NCI-H2107 treated with DMSO at 0.1 percent for 48 hours (cell line): ENCODE data around the gene CPSF4.
"Not testable (repeated sequence)": the region's sequence is repeated elsewhere in the genome, so short reads cannot be mapped to it uniquely, and the experiment has no call there.

Source experiments
- DNase-seq: peaks from one replicate; lab custom pipeline; 2025; ENCODE audit not compliant: unreplicated experiment; lab: John Stamatoyannopoulos, UW

The CPSF4 gene

DNA sequence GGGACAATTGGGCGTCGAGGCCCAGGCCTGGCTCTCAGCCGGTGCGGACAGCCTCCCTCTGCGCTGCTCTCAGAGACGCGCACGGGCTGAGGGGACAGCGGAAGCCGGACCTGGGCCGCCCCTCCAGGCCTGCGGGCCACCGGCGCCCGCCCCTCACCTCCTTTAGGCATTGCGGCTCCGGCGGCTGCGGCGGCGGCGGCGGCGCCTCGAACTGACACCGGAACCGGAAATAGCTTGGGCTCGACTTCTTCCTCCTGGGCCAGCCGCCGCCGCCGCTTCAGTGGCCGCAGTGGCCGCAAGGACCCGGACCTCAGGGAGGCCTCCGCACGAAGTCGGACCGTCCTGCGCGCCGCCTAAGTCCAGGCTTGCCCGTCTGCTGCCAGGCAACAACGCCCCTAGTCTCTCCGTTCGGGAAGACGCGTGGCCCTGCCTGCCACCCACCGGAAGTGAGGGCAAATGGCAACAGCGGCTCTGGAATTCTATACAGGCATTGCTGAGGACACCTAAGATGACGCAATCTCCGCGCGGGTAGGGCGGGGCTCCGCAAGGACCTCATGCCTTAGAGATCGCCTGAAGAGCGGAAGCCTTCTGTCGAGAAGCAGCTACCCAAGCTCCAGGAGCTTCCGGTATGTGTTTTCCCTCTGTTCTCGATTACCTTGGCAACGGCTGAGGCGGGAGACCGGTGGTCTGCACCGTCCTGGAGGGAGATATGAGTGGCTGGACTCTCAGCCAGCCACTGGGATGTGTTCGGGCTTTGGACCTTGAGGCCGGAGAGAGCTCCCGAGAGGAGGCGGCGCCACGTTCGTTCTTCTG is 30.2 kb upstream of the CPSF4 start, which contains the start of the genes BUD31 and PDAP1:
Gene BUD31 (plus strand): TSS at position 591 of the 813 bp plus-strand sequence. CDS start 2,124 bp downstream, outside the sequence.
Gene PDAP1 (minus strand): TSS at position 219 of the 813 bp plus-strand sequence. CDS start 49 bp downstream, at position 170.
- DNase-seq, result peak; percentile 92

DNA sequence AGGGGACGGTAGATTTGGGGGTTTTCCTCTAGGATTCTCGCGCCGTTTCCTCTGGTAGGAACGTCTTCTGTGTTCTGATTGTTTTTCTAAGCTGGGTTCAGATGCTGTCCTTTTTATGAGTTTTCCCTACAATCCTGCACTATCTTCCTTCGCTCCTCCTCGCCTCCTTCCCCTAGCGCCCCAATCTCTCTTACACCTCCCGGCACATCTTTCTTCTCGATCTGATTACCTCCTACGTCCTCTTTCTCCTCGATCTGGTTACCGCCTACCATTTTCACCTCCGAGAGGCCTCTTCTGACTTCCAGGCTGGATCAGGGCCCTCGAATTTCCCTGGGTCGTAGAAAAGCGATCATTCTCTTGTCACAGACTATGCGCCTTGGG is 29.6 kb upstream of the CPSF4 start:
- no peak for DNase-seq

DNA sequence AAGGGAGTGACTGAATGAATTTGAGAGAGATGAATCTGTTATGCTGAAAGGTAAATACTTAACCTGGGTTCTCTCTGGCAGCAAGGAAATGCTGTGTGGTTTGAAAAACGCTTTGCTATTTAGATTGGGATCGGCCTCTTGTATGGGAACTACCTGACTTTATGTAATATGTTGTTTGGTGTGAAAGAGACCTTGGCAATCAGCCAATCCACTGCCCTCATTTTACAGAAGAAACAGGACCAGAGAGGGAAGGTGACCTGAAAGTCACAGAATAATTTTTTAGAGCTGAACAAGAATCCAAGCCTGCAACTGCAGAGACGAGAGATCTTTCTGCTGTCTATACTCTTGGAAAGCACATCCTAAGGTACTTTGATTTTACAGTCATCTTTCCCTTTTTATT is 28.9 kb upstream of the CPSF4 start:
- DNase-seq, result no peak

DNA sequence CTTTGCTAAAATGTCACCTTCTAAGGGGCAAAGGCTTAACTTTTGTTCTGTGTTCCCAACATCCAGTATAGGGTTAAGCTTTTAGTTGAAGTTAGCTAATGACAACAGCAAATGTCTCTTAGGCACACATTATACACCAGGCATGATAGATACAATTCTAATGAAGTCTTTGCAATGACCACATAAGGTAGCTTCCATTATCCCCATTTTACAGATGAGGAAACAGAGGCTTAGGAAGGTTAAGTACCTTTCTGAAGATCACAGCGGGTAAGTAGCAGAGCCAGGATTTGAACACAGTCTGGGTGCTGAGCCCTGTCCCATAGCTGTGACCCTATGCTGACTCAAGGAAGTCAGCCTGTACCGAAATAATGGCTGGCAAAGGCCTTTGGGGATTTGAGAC is 28.1 kb upstream of the CPSF4 start:
- no peak for DNase-seq

DNA sequence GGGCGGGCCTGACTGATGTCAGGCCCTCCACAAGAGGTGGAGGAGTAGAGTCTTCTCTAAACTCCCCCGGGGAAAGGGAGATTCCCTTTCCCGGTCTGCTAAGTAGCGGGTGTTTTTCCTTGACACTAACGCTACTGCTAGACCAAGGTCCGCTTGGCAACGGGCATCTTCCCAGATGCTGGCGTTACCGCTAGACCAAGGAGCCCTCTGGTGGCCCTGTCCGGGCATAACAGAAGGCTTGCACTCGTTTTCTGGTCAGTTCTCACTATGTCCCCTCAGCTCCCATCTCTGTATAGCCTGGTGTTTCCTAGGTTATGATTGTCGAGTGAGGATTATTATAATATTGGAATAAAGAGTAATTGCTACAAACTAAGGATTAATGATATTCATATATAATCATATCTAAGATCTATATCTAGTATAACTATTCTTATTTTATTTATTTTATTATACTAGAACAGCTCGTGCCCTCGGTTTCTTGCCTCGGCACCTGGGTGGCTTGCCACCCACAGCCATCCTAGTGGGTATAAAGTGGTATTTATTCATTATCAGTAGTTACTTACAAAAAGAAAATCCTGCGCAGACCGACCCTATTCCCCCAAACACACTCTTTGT is 23.1 kb upstream of the CPSF4 start:
- DNase-seq, result not testable (repeated sequence)

DNA sequence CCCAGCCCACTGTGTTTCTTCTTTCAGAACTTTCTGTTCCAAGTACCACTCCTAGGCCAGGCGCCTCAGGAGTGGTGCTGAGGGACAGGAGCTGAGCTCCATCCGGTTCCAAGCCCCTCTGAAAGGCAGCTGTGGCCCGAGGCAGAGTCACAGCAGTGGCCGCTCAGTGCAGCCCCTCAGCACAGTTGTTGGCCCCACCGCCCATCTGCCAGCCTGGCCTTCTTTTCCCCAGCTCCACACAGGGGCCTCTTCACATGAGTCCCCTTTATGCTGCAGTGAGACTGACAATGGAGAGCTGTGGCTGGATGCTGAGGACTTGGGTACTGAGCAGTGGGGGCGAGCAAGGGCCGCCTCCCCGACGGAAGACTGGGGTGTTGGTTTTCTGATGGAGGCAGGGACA is 20.5 kb upstream of the CPSF4 start:
- no peak for DNase-seq

DNA sequence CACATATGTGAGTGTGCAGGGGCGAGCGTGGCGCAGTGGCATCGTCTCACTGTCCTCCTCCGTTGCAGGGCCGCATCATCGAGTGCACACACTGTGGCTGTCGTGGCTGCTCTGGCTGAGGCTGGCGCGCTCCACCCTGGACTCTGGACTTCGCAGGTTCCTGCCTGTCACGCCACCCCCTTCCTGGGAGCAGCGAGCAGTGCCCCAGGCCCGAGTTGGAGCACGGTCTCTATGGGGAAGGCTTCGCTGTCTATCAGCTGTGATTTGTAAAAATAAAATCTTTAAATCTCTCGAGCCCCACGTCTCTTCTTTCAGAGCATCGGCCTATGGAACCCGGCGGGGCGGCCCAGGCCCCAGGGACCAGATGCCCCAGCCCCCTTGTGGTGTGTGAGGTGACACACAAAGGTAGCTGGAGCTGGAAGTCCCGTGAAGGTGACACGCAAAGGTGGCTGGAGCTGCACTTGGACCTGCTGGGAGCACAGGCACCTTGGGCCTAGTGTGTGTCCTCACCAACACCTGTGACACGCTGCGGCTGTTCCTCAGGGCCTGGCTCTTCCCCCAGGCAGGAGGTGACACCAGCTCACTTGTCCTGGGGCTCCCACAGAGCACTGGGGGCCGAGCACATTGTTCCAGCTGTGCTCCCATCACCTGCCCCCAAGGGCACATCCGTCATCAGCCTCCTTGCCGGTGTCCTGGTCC is 19.3 kb upstream of the CPSF4 start:
- DNase-seq, result no peak

DNA sequence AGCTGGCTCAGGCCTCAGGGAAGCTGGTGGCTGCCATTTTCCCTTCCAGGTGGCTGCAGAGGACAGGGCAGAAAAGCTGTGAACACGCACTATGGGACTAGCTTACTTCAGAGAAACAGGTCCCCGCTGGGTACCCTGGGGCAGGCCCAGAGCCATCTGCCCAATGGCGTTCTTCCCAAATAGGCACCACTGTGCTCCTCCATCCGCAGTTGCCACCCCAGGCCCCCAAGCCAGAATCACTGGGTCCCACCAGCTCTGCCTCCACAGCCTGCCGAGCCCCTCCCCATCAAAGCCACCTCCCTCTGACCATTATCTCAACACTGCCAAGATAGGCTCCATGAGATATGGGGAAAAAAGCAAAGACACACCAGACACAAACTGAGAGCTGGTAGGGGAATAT is 18.5 kb upstream of the CPSF4 start:
- DNase-seq, result no peak

DNA sequence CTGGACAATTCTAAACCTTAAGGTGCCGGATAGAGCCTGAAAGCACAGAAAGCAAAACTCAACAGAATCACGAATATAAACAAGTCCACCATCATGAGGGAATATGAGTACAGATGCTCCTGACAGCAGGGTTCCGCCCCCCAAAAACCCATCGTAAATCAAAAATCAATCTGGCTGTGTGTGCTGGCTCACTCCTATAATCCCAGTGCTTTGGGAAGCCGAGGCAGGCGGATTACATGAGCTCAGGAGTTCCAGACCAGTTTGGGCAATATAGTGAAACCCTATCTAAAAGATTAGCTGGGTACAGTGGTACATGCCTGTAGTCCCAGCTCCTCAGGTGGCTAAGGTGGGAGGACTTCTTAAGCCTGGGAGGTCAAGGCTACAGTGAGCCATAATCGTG is 17.8 kb upstream of the CPSF4 start:
- no peak for DNase-seq

DNA sequence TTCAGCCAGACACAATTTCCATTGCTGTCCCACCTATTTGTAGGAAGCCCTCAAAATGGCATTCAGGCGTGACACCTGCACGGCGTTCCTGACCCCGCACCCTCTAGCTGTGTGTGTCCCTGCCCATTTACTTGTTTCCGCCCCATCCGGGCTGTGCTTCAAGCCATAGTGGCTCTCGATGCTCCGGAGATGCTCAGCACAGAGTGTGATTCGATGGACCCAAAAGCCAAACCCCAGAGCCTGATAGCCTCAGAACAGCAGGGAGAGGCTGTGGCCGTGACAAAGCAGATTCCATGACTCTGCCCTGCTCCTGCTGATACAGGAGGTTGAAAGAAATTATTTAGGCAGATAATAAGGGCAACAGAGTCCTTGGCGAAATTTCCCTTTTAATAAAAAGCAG is 16.6 kb upstream of the CPSF4 start:
- DNase-seq, result peak; percentile 60

DNA sequence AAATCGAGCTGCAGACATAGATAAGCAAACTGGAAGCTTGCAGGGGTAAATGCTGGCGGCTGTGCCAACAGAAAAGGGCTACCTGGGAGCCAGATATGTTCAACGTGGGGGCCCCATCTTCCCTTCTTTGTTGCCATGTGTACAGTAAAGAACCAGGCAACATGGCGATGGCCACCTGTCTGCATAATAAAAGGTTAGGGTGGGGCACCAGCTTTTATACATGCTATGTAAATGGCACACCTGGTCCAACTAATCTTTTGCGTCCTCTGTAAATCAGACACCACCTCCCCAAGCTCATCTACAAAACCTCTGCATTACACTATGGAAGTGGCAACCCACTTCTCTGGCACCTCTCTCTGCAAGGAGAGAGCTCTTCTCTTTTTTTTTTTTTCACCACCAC is 16.1 kb upstream of the CPSF4 start:
- peak; percentile 86 for DNase-seq

DNA sequence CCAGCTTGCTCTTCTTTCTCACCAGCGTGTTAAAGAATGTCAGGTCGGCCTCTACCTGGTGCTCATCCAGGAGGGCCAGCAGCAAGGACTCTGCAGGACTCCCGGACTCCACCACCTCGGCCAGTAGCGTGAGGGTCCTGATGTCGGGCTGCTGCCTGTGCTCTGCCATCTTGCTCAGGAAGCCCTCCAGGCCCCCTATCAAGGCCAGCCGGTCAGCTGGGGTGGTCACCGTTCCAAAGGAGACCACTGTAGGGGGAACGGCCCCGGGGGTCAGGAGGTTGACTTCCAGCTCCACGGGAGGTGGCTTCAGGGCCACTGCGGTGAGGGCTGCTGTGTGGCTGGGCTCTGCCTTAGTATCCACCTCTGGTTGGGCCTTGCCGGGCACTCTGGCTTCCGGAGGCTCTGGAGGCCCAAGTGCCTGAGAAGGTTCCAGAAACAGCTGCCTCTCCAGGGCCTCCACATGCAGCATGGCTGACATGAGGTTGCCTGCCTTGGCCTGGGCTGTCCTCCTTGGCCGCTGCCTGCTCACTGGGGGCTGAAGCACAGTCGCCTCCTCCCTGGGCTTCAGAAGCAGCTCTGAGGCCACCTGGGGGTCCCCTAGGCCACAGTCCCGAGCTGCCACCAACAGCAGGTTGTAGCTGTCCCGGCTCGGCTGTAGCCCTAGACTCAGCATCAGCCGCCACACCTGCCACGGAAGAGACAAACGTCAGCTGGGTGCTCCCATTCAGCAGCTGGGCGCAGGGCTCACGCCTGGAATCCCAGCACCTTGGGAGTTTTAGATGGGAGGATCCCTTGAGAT is 13.6 kb upstream of the CPSF4 start:
- DNase-seq, result no peak

DNA sequence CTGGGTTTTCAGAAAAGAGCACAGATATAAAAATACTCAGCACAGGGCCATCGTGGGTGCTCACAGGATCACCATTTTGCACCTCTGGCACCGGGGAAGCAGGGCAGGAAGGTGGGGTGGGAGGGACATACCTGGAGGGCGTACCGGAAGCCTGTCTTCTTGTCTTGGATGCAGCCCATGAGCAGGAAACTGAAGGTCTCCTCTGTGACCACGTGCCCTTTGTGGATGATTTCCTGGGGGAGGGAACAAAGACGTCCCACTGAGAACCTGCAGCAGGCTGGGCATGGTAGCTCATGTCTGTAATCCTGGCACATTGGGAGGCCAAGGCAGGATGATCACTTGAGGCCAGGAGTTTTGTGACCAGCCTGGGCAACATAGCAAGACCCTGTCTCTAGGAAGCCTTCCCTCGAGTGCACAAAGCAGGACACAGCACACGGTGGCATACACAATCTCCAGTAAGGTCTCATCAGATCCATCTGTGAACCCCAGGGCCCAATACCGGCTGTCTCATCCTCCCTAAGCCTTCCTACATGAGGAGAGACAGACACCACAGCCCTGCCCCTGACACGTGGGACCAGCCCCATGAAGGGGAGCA is 9.7 kb upstream of the CPSF4 start:
- no peak for DNase-seq

DNA sequence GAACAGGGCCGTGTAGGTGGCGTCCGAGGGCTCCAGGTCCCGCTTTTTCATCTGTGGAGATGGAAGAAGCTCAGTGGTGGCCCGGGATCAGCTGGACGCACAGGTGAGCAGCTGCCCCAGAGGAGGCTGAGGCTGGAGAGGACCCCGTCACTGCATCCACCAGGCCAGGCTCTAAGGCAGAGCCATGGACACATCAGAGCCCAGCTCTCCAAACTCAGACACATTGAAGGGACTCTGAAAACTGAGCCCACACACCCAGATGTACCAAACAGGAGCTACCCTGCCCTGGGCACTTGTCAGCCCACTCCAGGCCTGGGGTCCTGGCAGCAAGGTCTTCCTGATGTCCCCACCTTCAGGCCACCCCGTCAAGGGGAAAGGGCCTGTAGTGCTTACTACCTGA is 9.0 kb upstream of the CPSF4 start:
- no peak for DNase-seq

DNA sequence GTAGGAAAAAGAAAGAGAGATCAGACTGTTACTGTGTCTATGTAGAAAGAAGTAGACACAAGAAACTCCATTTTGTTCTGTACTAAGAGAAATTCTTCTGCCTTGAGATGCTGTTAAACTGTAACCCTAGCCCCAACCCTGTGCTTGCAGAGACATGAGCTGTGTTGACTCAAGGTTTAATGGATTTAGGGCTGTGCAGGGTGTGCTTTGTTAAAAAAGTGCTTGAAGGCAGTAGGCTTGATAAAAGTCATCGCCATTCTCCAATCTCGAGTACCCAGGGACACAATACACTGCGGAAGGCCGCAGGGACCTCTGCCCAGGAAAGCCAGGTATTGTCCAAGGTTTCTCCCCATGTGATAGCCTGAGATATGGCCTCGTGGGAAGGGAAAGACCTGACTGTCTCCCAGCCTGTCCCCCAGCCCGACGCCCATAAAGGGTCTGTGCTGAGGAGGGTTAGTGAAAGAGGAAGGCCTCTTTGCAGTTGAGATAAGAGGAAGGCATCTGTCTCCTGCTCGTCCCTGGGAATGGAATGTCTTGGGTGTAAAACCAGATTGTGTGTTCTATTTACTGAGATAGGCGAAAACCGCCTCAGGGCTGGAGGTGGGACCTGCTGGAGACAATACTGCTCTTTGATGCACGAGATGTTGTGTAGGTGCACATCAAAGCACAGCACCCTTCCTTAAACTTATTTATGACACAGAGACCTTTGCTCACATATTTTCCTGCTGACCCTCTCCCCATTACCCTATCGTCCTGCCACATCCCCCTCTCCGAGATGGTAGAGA is 6.8 kb upstream of the CPSF4 start:
- DNase-seq, result not testable (repeated sequence)

DNA sequence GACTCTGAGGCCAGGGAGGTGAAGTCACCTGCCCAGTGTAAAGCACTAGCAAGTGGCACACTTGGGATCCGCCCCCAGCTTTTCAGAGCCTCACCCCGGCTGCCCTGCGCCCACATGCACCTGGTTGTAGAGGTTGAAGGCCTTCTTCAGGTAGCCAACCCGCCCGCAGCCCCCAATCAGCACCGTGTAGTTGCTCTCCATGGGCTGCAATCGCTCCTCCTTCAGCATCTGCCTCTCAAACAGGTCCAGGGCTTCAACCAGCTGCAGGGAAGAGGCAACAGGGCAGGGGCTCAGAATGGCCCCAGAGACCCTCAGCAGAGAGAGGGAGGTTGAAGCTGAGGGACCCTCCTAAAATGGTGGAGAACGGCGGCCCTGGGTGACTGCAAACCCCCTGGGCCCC is 5.6 kb upstream of the CPSF4 start:
- DNase-seq, result no peak

DNA sequence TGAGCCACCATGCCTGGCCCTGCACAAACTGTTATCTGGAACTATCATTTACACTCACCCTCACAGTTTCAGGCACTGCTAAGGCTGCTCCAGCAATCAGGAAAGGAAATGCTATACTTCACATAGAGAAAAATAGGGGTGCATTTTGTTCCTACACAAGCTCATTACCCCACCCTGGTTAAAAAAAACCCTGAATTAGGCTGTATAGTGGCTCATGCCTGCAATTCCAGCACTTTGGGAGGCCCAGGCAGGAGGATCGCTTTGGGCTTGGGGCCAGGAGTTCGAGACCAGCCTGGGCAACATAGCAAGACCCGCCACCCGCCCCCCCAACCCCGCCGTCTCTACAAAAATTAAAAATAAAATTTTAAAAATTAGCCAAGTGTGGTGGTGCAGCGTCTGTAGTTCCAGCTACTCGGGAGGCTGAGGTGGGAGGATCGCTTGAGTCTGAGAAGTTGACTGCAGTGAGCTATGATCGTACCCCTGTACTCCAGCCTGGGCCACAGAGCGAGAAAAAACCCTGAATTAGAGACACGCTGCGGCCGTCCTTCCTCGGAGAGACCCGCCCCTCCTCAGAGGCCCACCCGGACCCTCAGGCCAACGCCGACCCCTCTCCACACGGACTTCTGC is 684 bp upstream of the CPSF4 start:
- DNase-seq, result peak; percentile 15

DNA sequence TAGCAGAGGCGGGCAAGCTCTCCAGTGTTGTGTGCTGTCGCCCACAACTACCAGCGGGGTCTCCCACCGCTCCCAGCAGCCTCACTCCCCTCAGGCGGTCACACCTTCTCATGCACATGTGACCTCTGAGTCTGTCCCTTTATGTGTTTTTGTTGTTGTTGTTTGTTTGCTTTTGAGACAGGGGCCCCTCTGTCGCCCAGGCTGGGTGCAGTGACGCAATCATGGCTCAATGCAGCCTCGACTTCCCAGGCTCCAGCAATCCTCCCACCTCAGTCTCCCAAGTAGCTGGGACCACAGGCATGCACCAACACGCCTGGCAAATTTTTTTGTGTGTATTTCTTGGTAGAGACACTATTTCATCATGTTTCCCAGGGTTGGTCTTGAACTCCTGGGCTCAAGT is 1.5 kb downstream of the CPSF4 start:
- DNase-seq, result no peak

DNA sequence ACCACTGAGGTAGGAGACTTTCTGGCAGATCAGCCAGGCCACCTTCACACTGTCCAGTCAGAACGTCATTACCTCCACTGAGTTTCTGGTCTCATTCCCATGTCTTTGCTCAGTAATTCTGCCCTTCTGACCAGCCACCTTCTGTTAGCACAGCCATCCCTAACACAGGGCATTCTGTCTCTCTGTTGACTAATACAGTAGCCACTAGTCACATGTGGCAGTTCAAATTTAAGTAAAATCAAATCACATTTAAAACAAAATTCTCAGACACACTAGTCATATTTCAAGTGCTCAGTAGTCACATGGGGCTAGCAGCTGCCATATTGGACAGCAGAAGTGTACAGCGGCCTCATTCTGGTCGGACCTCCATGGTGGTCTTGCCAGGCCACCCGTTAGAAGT is 7.4 kb downstream of the CPSF4 start:
- DNase-seq, result no peak

DNA sequence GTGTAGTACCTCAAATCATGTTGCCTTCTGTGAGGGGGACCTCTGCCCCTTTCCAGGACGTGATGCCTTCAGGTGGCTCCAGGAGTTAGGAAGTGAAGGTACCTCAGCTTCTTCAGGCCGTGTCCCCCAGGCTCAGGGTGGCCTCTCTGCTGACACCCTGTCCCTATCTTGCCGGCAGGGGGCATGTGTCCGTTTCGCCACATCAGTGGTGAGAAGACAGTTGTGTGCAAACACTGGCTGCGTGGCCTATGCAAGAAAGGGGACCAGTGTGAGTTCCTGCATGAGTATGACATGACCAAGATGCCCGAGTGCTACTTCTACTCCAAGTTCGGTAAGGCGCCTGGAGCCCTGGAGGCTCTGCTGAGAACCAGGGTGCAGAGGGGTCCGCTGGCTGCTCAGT is 9.2 kb downstream of the CPSF4 start:
- DNase-seq, result no peak
